MM.1S (cell line): Measurements from ENCODE around the gene NTN4.

Source experiments
- EZH2 ChIP-seq: fragments of 300-600 bp; sonication (generic); optimal IDR thresholded peaks from 2 replicates; pipeline ENCODE3; 2017; ENCODE audit warnings: low read depth, mild to moderate bottlenecking, antibody characterized with exemption, low read length, mixed read lengths
- TF ChIP-seq, protein P1 (sequence below): fragments of 300-600 bp; sonication (generic); IDR thresholded peaks from 2 replicates; pipeline ENCODE4 v1.5.1; 2016; ENCODE audit warnings: antibody characterized with exemption, low read length, mixed read lengths

DNA sequence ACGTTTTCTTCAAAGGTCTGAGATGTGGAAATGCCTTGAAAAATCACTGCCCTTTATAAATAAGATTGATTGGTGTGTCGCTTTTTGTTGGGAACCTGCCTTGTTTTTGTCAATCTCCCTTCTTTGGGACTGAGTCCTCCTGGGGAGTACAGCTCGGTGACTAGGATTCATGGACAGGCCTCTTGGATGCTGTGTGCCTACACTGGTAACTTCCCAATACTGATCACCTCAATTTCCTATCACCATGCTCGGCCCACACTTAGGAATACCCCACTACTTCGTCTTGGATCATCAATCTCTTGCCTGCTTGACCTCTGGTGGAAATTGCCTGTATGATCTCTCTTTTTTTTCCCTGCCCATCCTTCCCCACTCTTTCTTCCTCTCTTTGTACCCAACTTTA, 34.2 kb downstream of the NTN4 start:
- TF ChIP-seq, protein P1, sequence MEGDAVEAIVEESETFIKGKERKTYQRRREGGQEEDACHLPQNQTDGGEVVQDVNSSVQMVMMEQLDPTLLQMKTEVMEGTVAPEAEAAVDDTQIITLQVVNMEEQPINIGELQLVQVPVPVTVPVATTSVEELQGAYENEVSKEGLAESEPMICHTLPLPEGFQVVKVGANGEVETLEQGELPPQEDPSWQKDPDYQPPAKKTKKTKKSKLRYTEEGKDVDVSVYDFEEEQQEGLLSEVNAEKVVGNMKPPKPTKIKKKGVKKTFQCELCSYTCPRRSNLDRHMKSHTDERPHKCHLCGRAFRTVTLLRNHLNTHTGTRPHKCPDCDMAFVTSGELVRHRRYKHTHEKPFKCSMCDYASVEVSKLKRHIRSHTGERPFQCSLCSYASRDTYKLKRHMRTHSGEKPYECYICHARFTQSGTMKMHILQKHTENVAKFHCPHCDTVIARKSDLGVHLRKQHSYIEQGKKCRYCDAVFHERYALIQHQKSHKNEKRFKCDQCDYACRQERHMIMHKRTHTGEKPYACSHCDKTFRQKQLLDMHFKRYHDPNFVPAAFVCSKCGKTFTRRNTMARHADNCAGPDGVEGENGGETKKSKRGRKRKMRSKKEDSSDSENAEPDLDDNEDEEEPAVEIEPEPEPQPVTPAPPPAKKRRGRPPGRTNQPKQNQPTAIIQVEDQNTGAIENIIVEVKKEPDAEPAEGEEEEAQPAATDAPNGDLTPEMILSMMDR, result no peak
- no peak for TF ChIP-seq EZH2
